K562 (cell line): ENCODE measurements around the gene RUVBL1. TPM values are rescaled to one million over a fixed set of nuclear protein-coding genes. Genes with fewer than 3 reads are reported as not detected.

Experiments used
- BHLHE40 ChIP-seq: IDR thresholded peaks from 2 replicates; pipeline ENCODE4 v1.6.1; 2011; ENCODE audit warnings: low read length, improper control_type of control experiment
- C11orf30 ChIP-seq: fragments of 450-650 bp; IDR thresholded peaks from 2 replicates; pipeline ENCODE4 v1.6.1; 2016; ENCODE audit warnings: low read depth, mild to moderate bottlenecking
- CTBP1 ChIP-seq: fragments of 450-650 bp; IDR thresholded peaks from 2 replicates; pipeline ENCODE4 v1.6.1; 2016; ENCODE audit warnings: borderline replicate concordance
- MLX ChIP-seq, 2 experiments: fragments of 450-650 bp in 1 of 2; sonication (generic) in 1 of 2; formaldehyde crosslinking; conservative IDR thresholded peaks; 2 replicates each; pipeline versions ENCODE4 v1.4.0 to v1.8.1; 2020 to 2022; ENCODE audit warnings: mild to moderate bottlenecking in 1 of 2, missing genetic modification reagents in 1 of 2
- PCBP1 ChIP-seq: fragments of 200-400 bp; formaldehyde crosslinking; IDR thresholded peaks from 2 replicates; pipeline ENCODE4 v1.6.1; 2018; ENCODE audit warnings: mild to moderate bottlenecking, low read depth, low read length; ENCODE audit not compliant: poor library complexity, severe bottlenecking
- TAF1 ChIP-seq: IDR thresholded peaks from 2 replicates; pipeline ENCODE4 v1.6.1; 2011; ENCODE audit warnings: mild to moderate bottlenecking, low read length, moderate library complexity; ENCODE audit not compliant: insufficient read depth, control insufficient read depth, severe bottlenecking; ENCODE audit errors: extremely low read depth
- YY1 ChIP-seq, 3 experiments: IDR thresholded peaks; 2 replicates each; pipeline ENCODE4 v1.6.1; 2011; ENCODE audit warnings: low read length in 2 of 3, mild to moderate bottlenecking in 2 of 3, moderate library complexity in 2 of 3, borderline replicate concordance in 1 of 3, control low read depth in 1 of 3, low read depth in 1 of 3; ENCODE audit not compliant: insufficient read depth in 3 of 3, insufficient replicate concordance in 2 of 3, control insufficient read depth in 1 of 3, insufficient read length in 1 of 3; ENCODE audit errors: extremely low read depth in 1 of 3
- polyA plus RNA-seq, 8 experiments: library from polyadenylated mRNA; depleted of rRNA in 4 of 8; stranded (reverse) in 5 of 8; unstranded in 3 of 8; fragments of >200 nt; fragmentation: Nextera tagmentation in 2 of 8; fragmentation: Illumina TruSeq in 1 of 8; extraction: Ambion mirVana in 2 of 8; extraction: Trizol in 1 of 8; gene quantifications; 2 replicates each; pipeline versions ENCODE4 v1.2.1 to v1.2.3, GENCODE V29; 2011 to 2014; ENCODE audit warnings: inconsistent platforms in 1 of 8, missing spikeins in 1 of 8
- total RNA-seq, 7 experiments: library from RNA; depleted of rRNA in 6 of 7; stranded (reverse); fragments of >200 nt in 6 of 7; fragmentation: Illumina TruSeq in 2 of 7; extraction: Trizol in 2 of 7; gene quantifications; 2 replicates each; pipeline versions ENCODE4 v1.2.1 to v1.2.3, GENCODE V29; 2011 to 2021; ENCODE audit warnings: low replicate concordance in 1 of 7
- TF ChIP-seq, protein P1 (sequence below): fragments of 450-650 bp; IDR thresholded peaks from 2 replicates; pipeline ENCODE4 v1.6.1; 2016; ENCODE audit warnings: mild to moderate bottlenecking, moderate library complexity
- TF ChIP-seq, protein P2 (sequence below): sonication (generic); formaldehyde crosslinking; IDR thresholded peaks from 2 replicates; pipeline ENCODE4 v1.9.0; 2022; ENCODE audit warnings: mild to moderate bottlenecking, missing genetic modification reagents

RUVBL1 gene
- total and polyA plus RNA-seq, 9 of the 15 experiments (the other 6 are each of a cell fraction or from before 2014, with no cell fraction given): 20.7 to 147 (median 113) TPM

DNA sequence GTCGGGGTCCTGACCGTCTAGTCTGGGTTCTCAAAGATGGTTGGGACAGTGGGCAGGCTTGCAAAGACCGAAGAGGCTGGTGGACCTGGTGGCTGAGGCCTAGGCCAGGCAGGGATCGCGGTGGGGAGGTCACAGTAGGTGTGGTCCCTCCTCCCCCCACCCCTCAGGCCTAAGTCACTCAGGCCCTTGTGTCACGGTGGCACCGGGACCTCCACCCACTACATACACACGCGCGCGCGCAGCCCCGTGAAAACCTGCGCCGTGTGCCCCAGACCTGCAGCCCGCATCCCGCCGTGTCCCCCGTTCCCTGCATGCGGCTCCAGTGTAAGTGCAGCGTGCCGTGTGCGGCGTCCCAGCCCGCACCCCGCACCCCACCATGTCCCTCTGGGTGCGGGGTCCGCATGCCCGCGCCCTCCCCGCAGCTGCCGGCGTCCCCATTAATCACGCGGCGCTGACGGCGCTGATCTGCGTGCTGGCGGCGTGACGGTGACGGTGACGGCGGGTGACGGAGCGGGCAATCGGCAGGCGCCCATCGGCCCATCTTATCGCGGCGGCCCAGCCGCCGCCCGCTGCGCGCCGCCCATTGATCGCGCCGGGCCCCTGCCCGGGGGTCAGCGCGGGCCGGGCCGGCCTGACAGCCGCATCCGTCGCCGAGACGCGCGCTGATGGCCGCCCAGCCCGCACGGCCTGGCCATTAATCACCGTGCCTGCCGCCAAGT lies 47.0 kb downstream of the RUVBL1 start (continued):
- TF ChIP-seq TAF1 (peak; percentile 17), MLX (CRISPR knock-in tag; conservative IDR thresholded peaks at IDR 0.05) (no peak), YY1 (IDR thresholded peaks at IDR 0.05; ENCODE audit: borderline replicate concordance in 1 of 3, control insufficient read depth in 1 of 3, extremely low read depth in 1 of 3, insufficient read depth in 3 of 3, insufficient read length in 1 of 3, insufficient replicate concordance in 2 of 3, low read depth in 1 of 3, low read length in 2 of 3) (peak in 1 of 3 experiments; percentile 78), C11orf30 (no peak), PCBP1 (peak; percentile 60), CTBP1 (peak; percentile 92), BHLHE40 (peak; percentile 87)
- TF ChIP-seq, protein P1, sequence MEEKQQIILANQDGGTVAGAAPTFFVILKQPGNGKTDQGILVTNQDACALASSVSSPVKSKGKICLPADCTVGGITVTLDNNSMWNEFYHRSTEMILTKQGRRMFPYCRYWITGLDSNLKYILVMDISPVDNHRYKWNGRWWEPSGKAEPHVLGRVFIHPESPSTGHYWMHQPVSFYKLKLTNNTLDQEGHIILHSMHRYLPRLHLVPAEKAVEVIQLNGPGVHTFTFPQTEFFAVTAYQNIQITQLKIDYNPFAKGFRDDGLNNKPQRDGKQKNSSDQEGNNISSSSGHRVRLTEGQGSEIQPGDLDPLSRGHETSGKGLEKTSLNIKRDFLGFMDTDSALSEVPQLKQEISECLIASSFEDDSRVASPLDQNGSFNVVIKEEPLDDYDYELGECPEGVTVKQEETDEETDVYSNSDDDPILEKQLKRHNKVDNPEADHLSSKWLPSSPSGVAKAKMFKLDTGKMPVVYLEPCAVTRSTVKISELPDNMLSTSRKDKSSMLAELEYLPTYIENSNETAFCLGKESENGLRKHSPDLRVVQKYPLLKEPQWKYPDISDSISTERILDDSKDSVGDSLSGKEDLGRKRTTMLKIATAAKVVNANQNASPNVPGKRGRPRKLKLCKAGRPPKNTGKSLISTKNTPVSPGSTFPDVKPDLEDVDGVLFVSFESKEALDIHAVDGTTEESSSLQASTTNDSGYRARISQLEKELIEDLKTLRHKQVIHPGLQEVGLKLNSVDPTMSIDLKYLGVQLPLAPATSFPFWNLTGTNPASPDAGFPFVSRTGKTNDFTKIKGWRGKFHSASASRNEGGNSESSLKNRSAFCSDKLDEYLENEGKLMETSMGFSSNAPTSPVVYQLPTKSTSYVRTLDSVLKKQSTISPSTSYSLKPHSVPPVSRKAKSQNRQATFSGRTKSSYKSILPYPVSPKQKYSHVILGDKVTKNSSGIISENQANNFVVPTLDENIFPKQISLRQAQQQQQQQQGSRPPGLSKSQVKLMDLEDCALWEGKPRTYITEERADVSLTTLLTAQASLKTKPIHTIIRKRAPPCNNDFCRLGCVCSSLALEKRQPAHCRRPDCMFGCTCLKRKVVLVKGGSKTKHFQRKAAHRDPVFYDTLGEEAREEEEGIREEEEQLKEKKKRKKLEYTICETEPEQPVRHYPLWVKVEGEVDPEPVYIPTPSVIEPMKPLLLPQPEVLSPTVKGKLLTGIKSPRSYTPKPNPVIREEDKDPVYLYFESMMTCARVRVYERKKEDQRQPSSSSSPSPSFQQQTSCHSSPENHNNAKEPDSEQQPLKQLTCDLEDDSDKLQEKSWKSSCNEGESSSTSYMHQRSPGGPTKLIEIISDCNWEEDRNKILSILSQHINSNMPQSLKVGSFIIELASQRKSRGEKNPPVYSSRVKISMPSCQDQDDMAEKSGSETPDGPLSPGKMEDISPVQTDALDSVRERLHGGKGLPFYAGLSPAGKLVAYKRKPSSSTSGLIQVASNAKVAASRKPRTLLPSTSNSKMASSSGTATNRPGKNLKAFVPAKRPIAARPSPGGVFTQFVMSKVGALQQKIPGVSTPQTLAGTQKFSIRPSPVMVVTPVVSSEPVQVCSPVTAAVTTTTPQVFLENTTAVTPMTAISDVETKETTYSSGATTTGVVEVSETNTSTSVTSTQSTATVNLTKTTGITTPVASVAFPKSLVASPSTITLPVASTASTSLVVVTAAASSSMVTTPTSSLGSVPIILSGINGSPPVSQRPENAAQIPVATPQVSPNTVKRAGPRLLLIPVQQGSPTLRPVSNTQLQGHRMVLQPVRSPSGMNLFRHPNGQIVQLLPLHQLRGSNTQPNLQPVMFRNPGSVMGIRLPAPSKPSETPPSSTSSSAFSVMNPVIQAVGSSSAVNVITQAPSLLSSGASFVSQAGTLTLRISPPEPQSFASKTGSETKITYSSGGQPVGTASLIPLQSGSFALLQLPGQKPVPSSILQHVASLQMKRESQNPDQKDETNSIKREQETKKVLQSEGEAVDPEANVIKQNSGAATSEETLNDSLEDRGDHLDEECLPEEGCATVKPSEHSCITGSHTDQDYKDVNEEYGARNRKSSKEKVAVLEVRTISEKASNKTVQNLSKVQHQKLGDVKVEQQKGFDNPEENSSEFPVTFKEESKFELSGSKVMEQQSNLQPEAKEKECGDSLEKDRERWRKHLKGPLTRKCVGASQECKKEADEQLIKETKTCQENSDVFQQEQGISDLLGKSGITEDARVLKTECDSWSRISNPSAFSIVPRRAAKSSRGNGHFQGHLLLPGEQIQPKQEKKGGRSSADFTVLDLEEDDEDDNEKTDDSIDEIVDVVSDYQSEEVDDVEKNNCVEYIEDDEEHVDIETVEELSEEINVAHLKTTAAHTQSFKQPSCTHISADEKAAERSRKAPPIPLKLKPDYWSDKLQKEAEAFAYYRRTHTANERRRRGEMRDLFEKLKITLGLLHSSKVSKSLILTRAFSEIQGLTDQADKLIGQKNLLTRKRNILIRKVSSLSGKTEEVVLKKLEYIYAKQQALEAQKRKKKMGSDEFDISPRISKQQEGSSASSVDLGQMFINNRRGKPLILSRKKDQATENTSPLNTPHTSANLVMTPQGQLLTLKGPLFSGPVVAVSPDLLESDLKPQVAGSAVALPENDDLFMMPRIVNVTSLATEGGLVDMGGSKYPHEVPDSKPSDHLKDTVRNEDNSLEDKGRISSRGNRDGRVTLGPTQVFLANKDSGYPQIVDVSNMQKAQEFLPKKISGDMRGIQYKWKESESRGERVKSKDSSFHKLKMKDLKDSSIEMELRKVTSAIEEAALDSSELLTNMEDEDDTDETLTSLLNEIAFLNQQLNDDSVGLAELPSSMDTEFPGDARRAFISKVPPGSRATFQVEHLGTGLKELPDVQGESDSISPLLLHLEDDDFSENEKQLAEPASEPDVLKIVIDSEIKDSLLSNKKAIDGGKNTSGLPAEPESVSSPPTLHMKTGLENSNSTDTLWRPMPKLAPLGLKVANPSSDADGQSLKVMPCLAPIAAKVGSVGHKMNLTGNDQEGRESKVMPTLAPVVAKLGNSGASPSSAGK: peak; percentile 72
- TF ChIP-seq, protein P2, sequence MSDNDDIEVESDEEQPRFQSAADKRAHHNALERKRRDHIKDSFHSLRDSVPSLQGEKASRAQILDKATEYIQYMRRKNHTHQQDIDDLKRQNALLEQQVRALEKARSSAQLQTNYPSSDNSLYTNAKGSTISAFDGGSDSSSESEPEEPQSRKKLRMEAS (CRISPR knock-in tag): peak; percentile 60
